Stimulated activated naive CD8-positive, alpha-beta T cell treated with anti-CD3 and anti-CD28 coated beads, Interleukin-15, amount 100 ng/mL, for 72 hours (primary cell): ENCODE measurements around the gene DDR2.

Experiments
- ATAC-seq: fragments of 150-1000 bp; cut with Tn5 transposase; 2 replicates; pipeline ENCODE4 v1.10.0; 2021; ENCODE audit warnings: mild to moderate bottlenecking, moderate library complexity
- DNase-seq, 2 donors: peaks; one replicate each; pipeline ENCODE4 v3.0.0; 2021 to 2022
- H3K27ac Mint-ChIP-seq, 2 donors: one replicate each; pipeline ENCODE4 v1.8.0; 2022; ENCODE audit warnings: mild to moderate bottlenecking in 2 of 2, mixed read lengths in 2 of 2, moderate library complexity in 2 of 2
- H3K27me3 Mint-ChIP-seq: one replicate; pipeline ENCODE4 v1.8.0; 2022; ENCODE audit warnings: mixed read lengths
- H3K4me1 Mint-ChIP-seq: one replicate; pipeline ENCODE4 v1.8.0; 2022; ENCODE audit warnings: mild to moderate bottlenecking, mixed read lengths
- H3K4me3 Mint-ChIP-seq, 2 donors: one replicate each; pipeline ENCODE4 v1.8.0; 2022; ENCODE audit warnings: mild to moderate bottlenecking in 2 of 2, mixed read lengths in 2 of 2, moderate library complexity in 1 of 2
- H3K9me3 Mint-ChIP-seq, 2 donors: one replicate each; pipeline ENCODE4 v1.8.0; 2022; ENCODE audit warnings: mixed read lengths in 2 of 2

DDR2 gene

GRCh38 chr1:162695687-162696086 lies 63.4 kb downstream of the DDR2 start:
- no peak overlapping the region for H3K4me3 Mint-ChIP-seq
- DNase-seq (no peak), ATAC-seq (no peak)
- peaks cover 7% of the 10 kb centered on the region for H3K27me3 Mint-ChIP-seq
- no peak overlapping the region for H3K27ac Mint-ChIP-seq
- no peaks in the 10 kb centered on the region for H3K9me3 Mint-ChIP-seq
- H3K4me1 Mint-ChIP-seq = no peaks in the 10 kb centered on the region

DNA sequence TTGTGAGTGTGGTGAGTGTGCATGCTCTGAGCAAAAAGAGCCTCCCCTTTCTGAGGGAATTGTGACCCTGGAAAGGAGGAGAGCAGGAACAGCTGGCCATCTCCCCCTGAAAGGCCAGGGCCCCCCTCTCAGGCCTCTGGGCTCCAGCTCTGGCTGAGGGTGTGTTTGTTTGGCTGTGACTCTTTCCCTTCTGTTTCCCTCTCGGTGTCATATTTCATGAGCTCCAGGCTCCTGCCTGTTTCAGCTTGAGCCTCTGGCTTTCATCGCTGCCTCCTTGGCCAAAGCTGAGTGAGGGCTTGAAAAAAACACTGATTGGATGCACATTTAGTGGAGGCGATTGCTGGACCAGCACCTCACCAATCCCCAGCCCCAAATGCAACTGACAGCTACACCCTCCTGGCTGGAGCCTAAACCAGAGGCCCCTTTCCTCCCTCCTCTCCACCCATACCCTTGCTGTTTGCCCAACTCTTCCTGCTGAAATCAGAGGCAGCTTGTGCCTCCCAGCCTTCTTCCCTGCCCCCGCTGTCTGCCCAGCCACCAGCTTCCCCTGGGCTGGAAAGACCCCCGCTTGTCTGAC lies 64.1 kb downstream of the DDR2 start:
- Mint-ChIP-seq H3K27me3 (peaks cover 7% of the 10 kb centered on the region), H3K9me3 (no peaks in the 10 kb centered on the region), H3K27ac (peak overlapping the region in 1 of 2 donors; percentile 0), H3K4me1 (no peaks in the 10 kb centered on the region), H3K4me3 (no peak overlapping the region)
- no peak for DNase-seq
- no peak for ATAC-seq

DNA sequence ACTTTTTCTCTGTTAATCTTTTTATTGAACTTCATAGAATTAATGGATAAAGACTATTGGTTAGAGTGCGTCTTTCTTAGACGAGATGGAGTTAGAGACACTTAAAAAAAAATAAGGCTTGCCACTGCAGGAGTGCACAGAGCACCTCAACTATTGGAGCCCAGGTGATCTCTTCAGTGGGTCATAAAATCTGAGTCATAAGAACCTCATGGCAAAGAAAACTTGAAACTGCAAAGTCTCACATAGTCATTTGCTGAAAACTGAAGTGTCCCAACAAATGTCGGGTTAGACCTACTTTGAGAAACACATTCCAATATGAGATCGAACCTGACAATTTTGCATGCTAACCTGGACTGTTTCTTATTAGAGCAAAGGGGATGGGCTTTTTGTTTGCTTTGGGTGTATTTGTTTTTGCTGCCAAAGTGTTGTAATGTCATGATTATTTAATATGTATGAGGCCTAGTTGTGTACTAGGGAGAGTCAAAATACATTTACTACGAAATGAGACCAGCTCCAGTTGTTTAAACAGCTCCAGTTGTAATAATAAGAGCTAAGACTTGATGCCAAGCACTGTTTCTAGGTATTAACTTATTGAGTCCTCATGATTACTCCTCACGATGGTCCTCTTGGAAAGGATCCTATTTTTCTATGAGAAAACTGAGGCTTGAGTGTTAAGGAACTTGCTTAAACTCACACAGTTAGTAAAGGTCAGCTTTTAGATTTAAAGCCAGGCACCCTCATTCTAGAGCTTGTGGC lies 65.1 kb downstream of the DDR2 start:
- Mint-ChIP-seq H3K27ac (peak overlapping the region in 1 of 2 donors; percentile 7), H3K27me3 (peaks cover 7% of the 10 kb centered on the region), H3K4me3 (no peak overlapping the region), H3K9me3 (no peaks in the 10 kb centered on the region), H3K4me1 (no peaks in the 10 kb centered on the region)
- DNase-seq = no peak
- ATAC-seq = no peak

DNA sequence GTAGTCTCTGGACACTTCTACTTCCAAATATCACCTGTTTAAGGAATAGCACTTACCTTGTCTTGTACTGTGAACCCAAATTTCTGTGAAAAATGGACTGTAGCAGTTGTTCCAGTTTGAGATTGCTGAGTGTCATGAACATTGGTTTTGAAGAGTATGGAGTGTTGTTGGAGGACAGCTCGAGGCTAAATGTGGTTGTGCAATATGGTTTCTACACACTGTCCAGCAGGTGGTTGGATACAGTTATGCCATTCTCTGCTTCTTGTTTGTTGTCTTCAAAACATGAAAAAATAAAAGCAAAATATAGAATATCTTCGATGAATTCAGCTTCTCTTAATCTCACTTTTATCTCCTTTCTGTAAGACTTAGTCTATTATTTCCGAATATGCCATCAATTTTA lies 67.1 kb downstream of the DDR2 start:
- no peak overlapping the region for H3K27ac Mint-ChIP-seq
- no peaks in the 10 kb centered on the region for H3K9me3 Mint-ChIP-seq
- no peak overlapping the region for H3K4me3 Mint-ChIP-seq
- H3K4me1 Mint-ChIP-seq = no peaks in the 10 kb centered on the region
- H3K27me3 Mint-ChIP-seq = peaks cover under 1% of the 10 kb centered on the region
- ATAC-seq (no peak), DNase-seq (no peak)

- H3K4me1 Mint-ChIP-seq = no peaks in the 10 kb centered on the region
- DNase-seq (no peak), ATAC-seq (no peak)
- H3K9me3 Mint-ChIP-seq = no peaks in the 10 kb centered on the region
- H3K27ac Mint-ChIP-seq = no peak overlapping the region
- no peak overlapping the region for H3K4me3 Mint-ChIP-seq
- no peaks in the 10 kb centered on the region for H3K27me3 Mint-ChIP-seq
Observed at GRCh38 chr1:162700131-162700530, 67.9 kb downstream of the DDR2 start.

- H3K4me1 Mint-ChIP-seq = no peaks in the 10 kb centered on the region
- H3K9me3 Mint-ChIP-seq = no peaks in the 10 kb centered on the region
- no peak overlapping the region for H3K4me3 Mint-ChIP-seq
- ATAC-seq (peak; percentile 26), DNase-seq (no peak)
- no peak overlapping the region for H3K27ac Mint-ChIP-seq
- H3K27me3 Mint-ChIP-seq = no peaks in the 10 kb centered on the region
Observed at GRCh38 chr1:162701286-162701685, 69.0 kb downstream of the DDR2 start.

DNA sequence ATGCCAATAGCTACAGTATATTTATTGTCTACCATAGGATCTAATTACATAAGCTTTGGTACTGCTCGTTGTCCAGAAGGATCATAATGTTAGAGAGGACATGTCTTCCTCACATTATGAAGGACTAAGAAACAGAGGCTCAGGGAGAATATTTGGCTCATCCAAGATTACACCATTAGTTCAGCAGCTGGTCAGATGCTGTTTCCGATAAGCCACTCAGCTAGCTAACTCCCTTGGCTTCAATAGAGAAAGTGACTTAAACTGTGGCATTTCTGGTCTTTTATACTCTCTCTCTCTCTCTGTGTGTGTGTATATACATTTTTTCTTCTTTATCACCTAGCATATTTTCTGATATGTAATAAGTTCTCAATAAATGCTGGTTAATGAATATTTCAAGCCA lies 70.4 kb downstream of the DDR2 start:
- H3K27me3 Mint-ChIP-seq = no peaks in the 10 kb centered on the region
- no peak overlapping the region for H3K27ac Mint-ChIP-seq
- H3K9me3 Mint-ChIP-seq = no peaks in the 10 kb centered on the region
- no peak for DNase-seq
- H3K4me1 Mint-ChIP-seq = no peaks in the 10 kb centered on the region
- ATAC-seq = no peak
- H3K4me3 Mint-ChIP-seq = no peak overlapping the region

DNA sequence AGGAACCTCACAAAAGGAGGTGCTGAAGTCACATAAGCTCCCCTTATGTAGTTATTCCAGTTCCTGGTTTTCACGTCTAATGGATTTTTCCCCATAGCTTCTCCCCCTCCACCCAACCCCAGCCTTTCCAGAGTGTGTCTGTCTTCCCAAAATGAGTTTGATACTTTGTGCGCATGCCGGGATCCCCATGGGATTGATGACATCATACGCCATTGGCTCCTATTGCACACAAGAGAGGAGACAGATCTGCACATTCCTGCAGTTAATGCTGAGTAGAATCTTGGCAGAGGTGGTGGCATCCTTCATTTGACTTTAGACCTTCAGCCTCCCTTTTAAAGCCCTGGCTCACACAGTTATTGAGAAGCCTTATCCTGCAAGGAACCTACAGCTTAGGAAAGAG lies 71.4 kb downstream of the DDR2 start:
- no peak for DNase-seq
- ATAC-seq = no peak
- Mint-ChIP-seq H3K4me1 (no peaks in the 10 kb centered on the region), H3K4me3 (no peak overlapping the region), H3K27me3 (no peaks in the 10 kb centered on the region), H3K27ac (no peak overlapping the region), H3K9me3 (no peaks in the 10 kb centered on the region)

DNA sequence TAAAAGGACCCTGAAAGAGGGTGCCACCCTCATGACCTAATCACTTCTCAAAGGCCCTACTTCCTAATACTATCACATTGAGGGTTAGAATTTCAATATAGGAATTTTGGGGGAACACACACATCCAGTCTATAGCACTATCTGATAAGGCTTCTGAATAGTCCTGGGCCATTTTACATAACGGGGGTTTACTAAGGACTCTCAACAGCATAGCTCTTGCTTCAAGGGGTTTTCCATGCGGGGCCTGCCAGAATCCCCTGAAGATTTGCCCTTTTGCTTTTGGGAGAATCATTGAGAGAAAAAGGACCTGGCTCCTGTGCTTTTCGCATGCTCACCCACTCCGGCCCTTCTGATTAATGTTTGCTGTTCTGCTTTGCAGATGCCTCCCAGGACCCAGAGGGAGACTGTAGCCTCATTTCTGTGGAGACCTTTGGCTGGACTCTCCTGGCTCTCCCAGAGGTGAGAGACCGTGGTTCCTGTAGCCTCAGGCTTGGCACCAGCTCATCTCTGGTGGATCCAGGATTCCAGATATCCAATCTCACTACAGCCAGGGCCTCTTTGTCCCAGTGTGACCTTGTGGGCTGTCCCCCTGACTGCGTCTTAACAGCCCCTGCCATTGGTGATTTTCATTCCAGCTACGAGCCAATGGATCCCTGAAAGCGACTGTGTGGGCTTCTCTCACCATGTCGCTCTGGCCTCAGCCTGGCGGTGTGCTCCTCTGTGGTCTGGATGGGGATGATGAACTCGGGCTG lies 72.6 kb downstream of the DDR2 start:
- H3K9me3 Mint-ChIP-seq = no peaks in the 10 kb centered on the region
- H3K4me1 Mint-ChIP-seq = no peaks in the 10 kb centered on the region
- DNase-seq (no peak), ATAC-seq (no peak)
- no peaks in the 10 kb centered on the region for H3K27me3 Mint-ChIP-seq
- no peak overlapping the region for H3K4me3 Mint-ChIP-seq
- no peak overlapping the region for H3K27ac Mint-ChIP-seq

GRCh38 chr1:162706003-162706402 lies 73.7 kb downstream of the DDR2 start:
- ATAC-seq (no peak), DNase-seq (no peak)
- H3K4me1 Mint-ChIP-seq = no peaks in the 10 kb centered on the region
- no peaks in the 10 kb centered on the region for H3K9me3 Mint-ChIP-seq
- no peak overlapping the region for H3K4me3 Mint-ChIP-seq
- no peaks in the 10 kb centered on the region for H3K27me3 Mint-ChIP-seq
- peak overlapping the region in 1 of 2 donors; percentile 8 for H3K27ac Mint-ChIP-seq

DNA sequence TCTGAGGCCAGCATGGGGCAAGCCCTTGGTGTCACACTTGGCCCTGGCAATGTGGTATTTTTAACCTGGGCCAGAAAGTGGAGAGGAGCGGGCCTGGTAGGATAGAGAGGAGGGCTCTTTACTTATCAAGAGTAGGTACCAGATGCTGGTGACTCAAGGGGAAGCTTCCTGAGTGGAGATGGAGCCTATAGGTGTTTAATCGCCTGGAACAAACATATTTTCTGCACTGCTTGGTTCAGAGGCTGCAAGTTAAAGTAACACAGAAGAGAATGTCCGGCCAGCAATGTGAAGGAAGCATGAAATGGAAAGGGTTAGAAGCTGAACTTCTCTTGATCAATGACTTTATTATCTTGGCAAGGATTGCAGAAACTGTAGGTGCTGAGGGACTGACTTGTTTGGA lies 74.3 kb downstream of the DDR2 start:
- Mint-ChIP-seq H3K4me1 (no peaks in the 10 kb centered on the region), H3K27me3 (no peaks in the 10 kb centered on the region), H3K9me3 (no peaks in the 10 kb centered on the region)

GRCh38 chr1:162708286-162708685 lies 76.0 kb downstream of the DDR2 start:
- no peaks in the 10 kb centered on the region for H3K9me3 Mint-ChIP-seq
- DNase-seq = no peak
- no peaks in the 10 kb centered on the region for H3K4me1 Mint-ChIP-seq
- no peaks in the 10 kb centered on the region for H3K27me3 Mint-ChIP-seq
- ATAC-seq = no peak
- H3K27ac Mint-ChIP-seq = no peak overlapping the region
- H3K4me3 Mint-ChIP-seq = no peak overlapping the region

More for the DNA sequence above, 74.3 kb downstream of the DDR2 start:
- Mint-ChIP-seq H3K27ac (no peak overlapping the region), H3K4me3 (no peak overlapping the region)
- ATAC-seq (no peak), DNase-seq (no peak)

GRCh38 chr1:162709132-162709860 lies 77.0 kb downstream of the DDR2 start:
- H3K27ac Mint-ChIP-seq = peak overlapping the region in 1 of 2 donors; percentile 6
- no peaks in the 10 kb centered on the region for H3K9me3 Mint-ChIP-seq
- no peak overlapping the region for H3K4me3 Mint-ChIP-seq
- no peak for DNase-seq
- no peaks in the 10 kb centered on the region for H3K4me1 Mint-ChIP-seq
- ATAC-seq = no peak
- H3K27me3 Mint-ChIP-seq = no peaks in the 10 kb centered on the region

GRCh38 chr1:162709870-162710269 lies 77.6 kb downstream of the DDR2 start:
- no peak for ATAC-seq
- peaks cover under 1% of the 10 kb centered on the region for H3K27me3 Mint-ChIP-seq
- no peak overlapping the region for H3K27ac Mint-ChIP-seq
- H3K9me3 Mint-ChIP-seq = no peaks in the 10 kb centered on the region
- H3K4me3 Mint-ChIP-seq = no peak overlapping the region
- no peak for DNase-seq
- H3K4me1 Mint-ChIP-seq = no peaks in the 10 kb centered on the region

- no peaks in the 10 kb centered on the region for H3K4me1 Mint-ChIP-seq
- peaks cover 5% of the 10 kb centered on the region for H3K27me3 Mint-ChIP-seq
- no peak overlapping the region for H3K27ac Mint-ChIP-seq
- no peak overlapping the region for H3K4me3 Mint-ChIP-seq
- H3K9me3 Mint-ChIP-seq = no peaks in the 10 kb centered on the region
- ATAC-seq (no peak), DNase-seq (no peak)
Observed at GRCh38 chr1:162710345-162710744, 78.1 kb downstream of the DDR2 start.
